ENCODE results near the gene C17orf100.
"Not testable (repeated sequence)": the region's sequence is repeated elsewhere in the genome, so short reads cannot be mapped to it uniquely, and the experiment has no call there.

The C17orf100 gene

GRCh38 chr17:6658411-6658810 is 6.8 kb downstream of the C17orf100 start:
- H3K27ac ChIP-seq (ENCODE audit: low read length) = not testable (repeated sequence)

GRCh38 chr17:6660101-6660500 is 8.5 kb downstream of the C17orf100 start:
- H3K36me3 ChIP-seq (ENCODE audit: control insufficient read depth in 2 of 2, insufficient read depth in 2 of 2, low read length in 2 of 2) = no peaks in the 10 kb centered on the region
- H3K27ac ChIP-seq (ENCODE audit: low read length) = no peak overlapping the region
- no peaks in the 10 kb centered on the region for H3K9me3 ChIP-seq (ENCODE audit: control insufficient read depth in 2 of 2, low read length in 2 of 2)
- H3K4me3 ChIP-seq (ENCODE audit: low read length in 2 of 2) = no peak overlapping the region
- peaks cover 9 to 24% of the 10 kb centered on the region in 2 donors for H3K27me3 ChIP-seq (ENCODE audit: control insufficient read depth in 1 of 2, insufficient read depth in 2 of 2, low read length in 2 of 2)
- H3K4me1 ChIP-seq (ENCODE audit: control insufficient read depth, insufficient read depth, low read length) = peaks cover 3% of the 10 kb centered on the region
- no peak overlapping the region for H3K9ac ChIP-seq (ENCODE audit: low read length in 2 of 2)

More at GRCh38 chr17:6658411-6658810, 6.8 kb downstream of the C17orf100 start:
- not testable (repeated sequence) for H3K36me3 ChIP-seq (ENCODE audit: control insufficient read depth in 2 of 2, insufficient read depth in 2 of 2, low read length in 2 of 2); H3K4me1 ChIP-seq (ENCODE audit: control insufficient read depth, insufficient read depth, low read length); H3K9ac ChIP-seq (ENCODE audit: low read length in 2 of 2); H3K4me3 ChIP-seq (ENCODE audit: low read length in 2 of 2); H3K9me3 ChIP-seq (ENCODE audit: control insufficient read depth in 2 of 2, low read length in 2 of 2)
- H3K27me3 ChIP-seq (ENCODE audit: control insufficient read depth in 1 of 2, insufficient read depth in 2 of 2, low read length in 2 of 2) = peaks cover 24 to 41% of the 10 kb centered on the region in 2 donors

GRCh38 chr17:6660805-6661463 is 9.4 kb downstream of the C17orf100 start:
- Histone ChIP-seq H3K27ac (ENCODE audit: low read length) (no peak overlapping the region), H3K27me3 (ENCODE audit: control insufficient read depth in 1 of 2, insufficient read depth in 2 of 2, low read length in 2 of 2) (peaks cover 5 to 20% of the 10 kb centered on the region in 2 donors), H3K9me3 (ENCODE audit: control insufficient read depth in 2 of 2, low read length in 2 of 2) (no peaks in the 10 kb centered on the region), H3K4me3 (ENCODE audit: low read length in 2 of 2) (no peak overlapping the region), H3K4me1 (ENCODE audit: control insufficient read depth, insufficient read depth, low read length) (no peaks in the 10 kb centered on the region), H3K36me3 (ENCODE audit: control insufficient read depth in 2 of 2, insufficient read depth in 2 of 2, low read length in 2 of 2) (no peaks in the 10 kb centered on the region), H3K9ac (ENCODE audit: low read length in 2 of 2) (no peak overlapping the region)

- H3K4me1 ChIP-seq (ENCODE audit: control insufficient read depth, insufficient read depth, low read length) = no peaks in the 10 kb centered on the region
- H3K27ac ChIP-seq (ENCODE audit: low read length) = no peak overlapping the region
- H3K9ac ChIP-seq (ENCODE audit: low read length in 2 of 2) = no peak overlapping the region
- no peak overlapping the region for H3K4me3 ChIP-seq (ENCODE audit: low read length in 2 of 2)
- peaks cover 5 to 20% of the 10 kb centered on the region in 2 donors for H3K27me3 ChIP-seq (ENCODE audit: control insufficient read depth in 1 of 2, insufficient read depth in 2 of 2, low read length in 2 of 2)
- H3K9me3 ChIP-seq (ENCODE audit: control insufficient read depth in 2 of 2, low read length in 2 of 2) = no peaks in the 10 kb centered on the region
- no peaks in the 10 kb centered on the region for H3K36me3 ChIP-seq (ENCODE audit: control insufficient read depth in 2 of 2, insufficient read depth in 2 of 2, low read length in 2 of 2)
Measured at GRCh38 chr17:6661464-6661848, 9.9 kb downstream of the C17orf100 start.

GRCh38 chr17:6663200-6663599 is 11.6 kb downstream of the C17orf100 start:
- not testable (repeated sequence) for H3K4me3 ChIP-seq (ENCODE audit: low read length in 2 of 2); H3K4me1 ChIP-seq (ENCODE audit: control insufficient read depth, insufficient read depth, low read length); H3K9ac ChIP-seq (ENCODE audit: low read length in 2 of 2); H3K36me3 ChIP-seq (ENCODE audit: control insufficient read depth in 2 of 2, insufficient read depth in 2 of 2, low read length in 2 of 2); H3K27ac ChIP-seq (ENCODE audit: low read length); H3K9me3 ChIP-seq (ENCODE audit: control insufficient read depth in 2 of 2, low read length in 2 of 2)
- H3K27me3 ChIP-seq (ENCODE audit: control insufficient read depth in 1 of 2, insufficient read depth in 2 of 2, low read length in 2 of 2) = peaks cover 0 to 15% of the 10 kb centered on the region in 2 donors

GRCh38 chr17:6666077-6666521 is 14.5 kb downstream of the C17orf100 start:
- peaks cover 2 to 12% of the 10 kb centered on the region in 2 donors for H3K27me3 ChIP-seq (ENCODE audit: control insufficient read depth in 1 of 2, insufficient read depth in 2 of 2, low read length in 2 of 2)
- no peaks in the 10 kb centered on the region for H3K36me3 ChIP-seq (ENCODE audit: control insufficient read depth in 2 of 2, insufficient read depth in 2 of 2, low read length in 2 of 2)
- no peaks in the 10 kb centered on the region for H3K4me1 ChIP-seq (ENCODE audit: control insufficient read depth, insufficient read depth, low read length)
- peak overlapping the region in 1 of 2 donors; percentile 29 for H3K9ac ChIP-seq (ENCODE audit: low read length in 2 of 2)
- no peak overlapping the region for H3K4me3 ChIP-seq (ENCODE audit: low read length in 2 of 2)
- no peaks in the 10 kb centered on the region for H3K9me3 ChIP-seq (ENCODE audit: control insufficient read depth in 2 of 2, low read length in 2 of 2)
- H3K27ac ChIP-seq (ENCODE audit: low read length) = no peak overlapping the region

- Histone ChIP-seq H3K36me3 (ENCODE audit: control insufficient read depth in 2 of 2, insufficient read depth in 2 of 2, low read length in 2 of 2) (no peaks in the 10 kb centered on the region), H3K4me1 (ENCODE audit: control insufficient read depth, insufficient read depth, low read length) (no peaks in the 10 kb centered on the region), H3K9me3 (ENCODE audit: control insufficient read depth in 2 of 2, low read length in 2 of 2) (no peaks in the 10 kb centered on the region), H3K9ac (ENCODE audit: low read length in 2 of 2) (no peak overlapping the region), H3K27ac (ENCODE audit: low read length) (no peak overlapping the region), H3K27me3 (ENCODE audit: control insufficient read depth in 1 of 2, insufficient read depth in 2 of 2, low read length in 2 of 2) (peaks cover 2 to 14% of the 10 kb centered on the region in 2 donors), H3K4me3 (ENCODE audit: low read length in 2 of 2) (no peak overlapping the region)
Measured at GRCh38 chr17:6666557-6666956, 15.0 kb downstream of the C17orf100 start.

- H3K27me3 ChIP-seq (ENCODE audit: control insufficient read depth in 1 of 2, insufficient read depth in 2 of 2, low read length in 2 of 2) = peaks cover 2 to 11% of the 10 kb centered on the region in 2 donors
- H3K27ac ChIP-seq (ENCODE audit: low read length) = no peak overlapping the region
- no peak overlapping the region for H3K9ac ChIP-seq (ENCODE audit: low read length in 2 of 2)
- H3K36me3 ChIP-seq (ENCODE audit: control insufficient read depth in 2 of 2, insufficient read depth in 2 of 2, low read length in 2 of 2) = no peaks in the 10 kb centered on the region
- H3K4me3 ChIP-seq (ENCODE audit: low read length in 2 of 2) = no peak overlapping the region
- no peaks in the 10 kb centered on the region for H3K9me3 ChIP-seq (ENCODE audit: control insufficient read depth in 2 of 2, low read length in 2 of 2)
- no peaks in the 10 kb centered on the region for H3K4me1 ChIP-seq (ENCODE audit: control insufficient read depth, insufficient read depth, low read length)
Measured at GRCh38 chr17:6667516-6667915, 16.0 kb downstream of the C17orf100 start.

- Histone ChIP-seq H3K36me3 (ENCODE audit: control insufficient read depth in 2 of 2, insufficient read depth in 2 of 2, low read length in 2 of 2) (no peaks in the 10 kb centered on the region), H3K9me3 (ENCODE audit: control insufficient read depth in 2 of 2, low read length in 2 of 2) (no peaks in the 10 kb centered on the region), H3K27ac (ENCODE audit: low read length) (no peak overlapping the region), H3K27me3 (ENCODE audit: control insufficient read depth in 1 of 2, insufficient read depth in 2 of 2, low read length in 2 of 2) (peaks cover 2 to 11% of the 10 kb centered on the region in 2 donors), H3K4me3 (ENCODE audit: low read length in 2 of 2) (no peak overlapping the region), H3K9ac (ENCODE audit: low read length in 2 of 2) (no peak overlapping the region), H3K4me1 (ENCODE audit: control insufficient read depth, insufficient read depth, low read length) (no peaks in the 10 kb centered on the region)
Measured at GRCh38 chr17:6668219-6668618, 16.7 kb downstream of the C17orf100 start.

- H3K27ac ChIP-seq (ENCODE audit: low read length) = no peak overlapping the region
Measured at GRCh38 chr17:6668727-6669425, 17.3 kb downstream of the C17orf100 start.

More at GRCh38 chr17:6668727-6669425, 17.3 kb downstream of the C17orf100 start:
- no peak overlapping the region for H3K9ac ChIP-seq (ENCODE audit: low read length in 2 of 2)
- H3K4me1 ChIP-seq (ENCODE audit: control insufficient read depth, insufficient read depth, low read length) = no peaks in the 10 kb centered on the region
- no peaks in the 10 kb centered on the region for H3K36me3 ChIP-seq (ENCODE audit: control insufficient read depth in 2 of 2, insufficient read depth in 2 of 2, low read length in 2 of 2)
- peaks cover 2 to 11% of the 10 kb centered on the region in 2 donors for H3K27me3 ChIP-seq (ENCODE audit: control insufficient read depth in 1 of 2, insufficient read depth in 2 of 2, low read length in 2 of 2)
- no peak overlapping the region for H3K4me3 ChIP-seq (ENCODE audit: low read length in 2 of 2)
- H3K9me3 ChIP-seq (ENCODE audit: control insufficient read depth in 2 of 2, low read length in 2 of 2) = no peaks in the 10 kb centered on the region
